ENCODE measurements around the gene PTPN21.
"Not testable (repeated sequence)": the region's sequence is repeated elsewhere in the genome, so short reads cannot be mapped to it uniquely, and the experiment has no call there.

Gene PTPN21

GRCh38 chr14:88551094-88551870, 3.5 kb downstream of the PTPN21 start:
- DNase-seq: peak; percentile 4

GRCh38 chr14:88550078-88550477, 4.7 kb downstream of the PTPN21 start:
- no peak for DNase-seq

GRCh38 chr14:88547386-88547780, 7.4 kb downstream of the PTPN21 start:
- no peak for DNase-seq

- DNase-seq: no peak
Measured at GRCh38 chr14:88546621-88547385, 8.0 kb downstream of the PTPN21 start.

GRCh38 chr14:88545256-88545655, 9.6 kb downstream of the PTPN21 start:
- DNase-seq: no peak

GRCh38 chr14:88542857-88543795, 11.7 kb downstream of the PTPN21 start:
- DNase-seq: no peak

- no peak for DNase-seq
Measured at GRCh38 chr14:88541324-88541723, 13.5 kb downstream of the PTPN21 start.

GRCh38 chr14:88535813-88536212, 19.0 kb downstream of the PTPN21 start:
- DNase-seq: no peak

GRCh38 chr14:88535149-88535548, 19.7 kb downstream of the PTPN21 start:
- DNase-seq: no peak

GRCh38 chr14:88533064-88533602, 21.7 kb downstream of the PTPN21 start:
- DNase-seq: no peak

- DNase-seq: not testable (repeated sequence)
Measured at GRCh38 chr14:88529889-88530288, 24.9 kb downstream of the PTPN21 start.

GRCh38 chr14:88522393-88522792, 32.4 kb downstream of the PTPN21 start:
- DNase-seq: no peak

- DNase-seq: no peak
Measured at GRCh38 chr14:88521818-88522217, 33.0 kb downstream of the PTPN21 start.

GRCh38 chr14:88519907-88520306, 34.9 kb downstream of the PTPN21 start:
- no peak for DNase-seq

GRCh38 chr14:88518592-88519512, 36.0 kb downstream of the PTPN21 start:
- DNase-seq: no peak

GRCh38 chr14:88516861-88517357, 37.9 kb downstream of the PTPN21 start:
- no peak for DNase-seq

- DNase-seq: no peak
Measured at GRCh38 chr14:88515499-88516221, 39.1 kb downstream of the PTPN21 start.

GRCh38 chr14:88507208-88507607, 47.6 kb downstream of the PTPN21 start:
- DNase-seq: no peak

- DNase-seq: no peak
Measured at GRCh38 chr14:88505621-88506020, 49.2 kb downstream of the PTPN21 start.

GRCh38 chr14:88504602-88505001, 50.2 kb downstream of the PTPN21 start:
- DNase-seq: no peak

Data from NCI-H2029 (cell line).